Calu3 (cell line): Measurements from ENCODE around the gene CHERP. TPM values are rescaled to one million over a fixed set of nuclear protein-coding genes. Genes with fewer than 3 reads are reported as not detected.

Experiments
- BruUV-seq: library from RNA; stranded (reverse); fragments of 400-500 nt; replicated peaks from 2 replicates; lab custom pipeline; 2021; lab: Mats Ljungman, UMichigan
- CTCF ChIA-PET: fragments of 300-600 bp; sonication (Branson Sonifier 250); formaldehyde crosslinking; loops from one replicate; lab custom pipeline; 2022; ENCODE audit warnings: antibody characterized with exemption; lab: Charles Lee
- DNase-seq: peaks from one replicate; pipeline ENCODE4 v3.0.0; 2022
- H3K27ac Mint-ChIP-seq: one replicate; pipeline ENCODE4 v1.8.0; 2022; ENCODE audit warnings: mixed read lengths; ENCODE audit not compliant: unreplicated experiment
- H3K27me3 Mint-ChIP-seq: one replicate; pipeline ENCODE4 v1.8.0; 2022; ENCODE audit warnings: mixed read lengths; ENCODE audit not compliant: unreplicated experiment
- H3K36me3 Mint-ChIP-seq: one replicate; pipeline ENCODE4 v1.8.0; 2022; ENCODE audit warnings: mild to moderate bottlenecking, moderate library complexity, mixed read lengths; ENCODE audit not compliant: insufficient read depth, unreplicated experiment
- H3K4me1 Mint-ChIP-seq: one replicate; pipeline ENCODE4 v1.8.0; 2022; ENCODE audit warnings: mild to moderate bottlenecking, low read depth, mixed read lengths; ENCODE audit not compliant: unreplicated experiment
- H3K4me3 Mint-ChIP-seq: one replicate; pipeline ENCODE4 v1.8.0; 2022; ENCODE audit warnings: mild to moderate bottlenecking, low read depth, moderate library complexity, mixed read lengths; ENCODE audit not compliant: unreplicated experiment
- H3K9me3 Mint-ChIP-seq: one replicate; pipeline ENCODE4 v1.8.0; 2022; ENCODE audit warnings: low read depth, mixed read lengths; ENCODE audit not compliant: unreplicated experiment
- intact Hi-C: fragments of 100-400 bp; cut with micrococcal nuclease; formaldehyde crosslinking; loops from one replicate; pipeline ENCODE4 v1.10.0; 2022; ENCODE audit not compliant: unreplicated experiment
- total RNA-seq: library from RNA; stranded (reverse); gene quantifications from 2 replicates; pipeline ENCODE4 v1.2.3, GENCODE V29; 2022
- TF ChIP-seq, protein P1 (sequence below): fragments of 200-600 bp; IDR thresholded peaks from one replicate; pipeline ENCODE4 v1.8.0; 2022; ENCODE audit warnings: antibody characterized with exemption; ENCODE audit not compliant: unreplicated experiment

The CHERP gene
- total RNA-seq, 1 experiment from 2014 or later: 49.3 TPM

DNA sequence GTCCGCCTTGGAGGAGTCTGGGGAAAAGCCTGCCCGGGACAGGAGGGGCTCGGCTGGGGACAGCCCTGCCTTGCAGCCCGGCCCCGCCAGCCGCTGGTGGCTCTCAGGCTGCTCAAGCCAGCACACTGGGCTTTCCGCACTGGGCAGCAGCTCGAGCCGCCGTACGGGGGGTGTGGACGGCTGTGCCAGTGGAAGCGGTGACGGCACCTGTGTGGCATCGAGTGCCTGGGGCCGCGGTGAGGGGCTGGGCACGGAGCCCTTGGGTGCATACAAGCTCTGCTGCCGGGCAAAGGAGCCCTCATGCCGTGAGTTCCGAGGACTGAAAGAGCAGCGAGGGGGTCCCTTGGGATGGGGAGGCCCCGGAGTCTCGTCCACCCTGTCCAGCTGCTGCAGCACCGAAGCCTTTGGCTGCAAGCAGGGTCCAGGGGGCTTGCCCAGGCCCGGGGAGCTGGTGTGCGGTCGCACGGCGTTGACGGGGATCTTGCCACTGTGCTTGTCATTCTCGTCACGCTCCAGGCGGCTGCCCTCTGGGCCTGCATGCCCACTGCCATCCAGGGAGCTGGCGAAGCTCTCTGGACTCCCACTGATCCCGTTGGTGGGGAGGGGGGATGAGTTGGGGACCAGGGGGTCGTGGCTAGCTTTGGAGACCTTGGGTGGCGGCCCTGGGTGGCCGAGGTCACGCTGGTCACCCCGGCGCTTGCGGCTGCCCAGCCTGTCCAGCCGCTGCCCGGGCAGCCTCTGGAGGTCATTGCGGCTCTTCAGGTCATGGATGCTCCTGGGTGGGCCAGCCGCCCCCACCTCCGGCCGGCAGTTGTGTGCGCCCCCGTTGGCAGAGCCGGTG is 34.7 kb upstream of the CHERP start:
- intact Hi-C loops: no loop called here
- no TSS peak for BruUV-seq
- no peak overlapping the region for H3K4me3 Mint-ChIP-seq
- CTCF ChIA-PET: no interaction called here
- peaks cover 33% of the 10 kb centered on the region for H3K36me3 Mint-ChIP-seq
- no peaks in the 10 kb centered on the region for H3K9me3 Mint-ChIP-seq
- no peak for DNase-seq
- no peak overlapping the region for H3K27ac Mint-ChIP-seq
- TF ChIP-seq, protein P1, sequence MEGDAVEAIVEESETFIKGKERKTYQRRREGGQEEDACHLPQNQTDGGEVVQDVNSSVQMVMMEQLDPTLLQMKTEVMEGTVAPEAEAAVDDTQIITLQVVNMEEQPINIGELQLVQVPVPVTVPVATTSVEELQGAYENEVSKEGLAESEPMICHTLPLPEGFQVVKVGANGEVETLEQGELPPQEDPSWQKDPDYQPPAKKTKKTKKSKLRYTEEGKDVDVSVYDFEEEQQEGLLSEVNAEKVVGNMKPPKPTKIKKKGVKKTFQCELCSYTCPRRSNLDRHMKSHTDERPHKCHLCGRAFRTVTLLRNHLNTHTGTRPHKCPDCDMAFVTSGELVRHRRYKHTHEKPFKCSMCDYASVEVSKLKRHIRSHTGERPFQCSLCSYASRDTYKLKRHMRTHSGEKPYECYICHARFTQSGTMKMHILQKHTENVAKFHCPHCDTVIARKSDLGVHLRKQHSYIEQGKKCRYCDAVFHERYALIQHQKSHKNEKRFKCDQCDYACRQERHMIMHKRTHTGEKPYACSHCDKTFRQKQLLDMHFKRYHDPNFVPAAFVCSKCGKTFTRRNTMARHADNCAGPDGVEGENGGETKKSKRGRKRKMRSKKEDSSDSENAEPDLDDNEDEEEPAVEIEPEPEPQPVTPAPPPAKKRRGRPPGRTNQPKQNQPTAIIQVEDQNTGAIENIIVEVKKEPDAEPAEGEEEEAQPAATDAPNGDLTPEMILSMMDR: no peak
- H3K4me1 Mint-ChIP-seq: no peaks in the 10 kb centered on the region
- H3K27me3 Mint-ChIP-seq: no peaks in the 10 kb centered on the region

DNA sequence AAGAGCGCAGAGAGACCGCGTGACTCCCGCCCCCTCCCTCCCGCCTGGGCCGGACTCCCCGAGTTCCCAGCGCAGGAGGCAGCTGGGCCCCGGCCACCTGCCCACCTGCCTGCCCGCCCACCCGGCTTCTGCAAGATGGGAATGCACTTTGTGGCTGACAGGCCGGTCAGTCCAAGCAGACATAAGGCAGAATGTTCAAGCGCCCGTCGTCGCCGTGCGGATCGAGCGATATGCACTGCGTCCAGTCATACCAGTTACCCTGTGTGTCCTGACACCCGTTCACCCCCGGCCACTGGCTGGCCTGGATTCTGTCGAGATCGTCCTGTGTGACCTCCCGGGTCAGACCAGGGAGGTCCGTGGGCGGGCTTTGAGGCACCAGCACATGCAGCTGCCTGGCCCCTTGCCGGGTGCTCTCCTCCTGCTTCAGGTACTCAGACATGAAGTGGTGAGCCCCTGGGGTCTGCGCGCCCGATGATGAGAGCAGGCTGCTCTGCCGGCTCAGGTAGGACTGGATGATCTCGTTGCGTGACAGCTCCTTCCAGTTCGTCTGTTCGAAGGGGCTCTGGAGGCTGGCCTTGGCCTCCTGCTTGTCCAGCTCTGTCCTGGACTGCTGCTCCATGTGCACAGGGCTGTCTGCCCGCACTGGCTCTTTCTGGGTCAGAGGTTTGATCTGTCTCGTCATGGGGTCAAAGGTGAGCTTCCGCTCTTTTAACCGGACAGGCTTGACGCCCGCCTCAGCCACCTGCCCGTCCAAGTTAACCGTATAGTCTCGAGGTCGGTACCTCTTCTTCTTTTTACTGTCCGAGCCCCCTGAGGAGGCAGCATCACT is 33.8 kb upstream of the CHERP start:
- no peak for DNase-seq
- Mint-ChIP-seq H3K9me3 (no peaks in the 10 kb centered on the region), H3K27ac (no peak overlapping the region), H3K36me3 (peaks cover 41% of the 10 kb centered on the region), H3K27me3 (no peaks in the 10 kb centered on the region), H3K4me3 (no peak overlapping the region), H3K4me1 (no peaks in the 10 kb centered on the region)
- CTCF ChIA-PET: no interaction called here
- TF ChIP-seq, protein P1: no peak
- BruUV-seq: no TSS peak
- intact Hi-C loops: no loop called here

DNA sequence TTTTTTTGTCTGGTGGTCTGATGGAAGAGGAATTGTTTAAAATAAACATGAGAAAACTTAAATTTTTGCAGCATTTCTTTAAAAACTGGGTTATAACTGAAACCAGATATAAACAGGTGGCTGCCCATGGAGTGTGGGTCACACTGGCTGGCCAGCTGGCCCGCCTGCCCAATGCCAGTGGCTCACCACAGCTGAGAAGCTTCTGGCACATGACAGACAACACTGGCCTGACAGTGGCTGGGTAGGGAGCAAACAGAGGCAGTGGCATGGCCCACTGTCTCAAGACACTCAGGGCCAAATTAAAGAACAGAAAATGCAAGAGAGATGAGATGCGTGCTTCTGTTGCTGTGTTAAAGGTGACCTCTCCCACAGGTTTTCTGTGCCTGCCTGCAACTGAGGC is 33.0 kb upstream of the CHERP start:
- no peak for DNase-seq
- H3K36me3 Mint-ChIP-seq: peaks cover 48% of the 10 kb centered on the region
- CTCF ChIA-PET: no interaction called here
- H3K27ac Mint-ChIP-seq: no peak overlapping the region
- TF ChIP-seq, protein P1: no peak
- H3K4me1 Mint-ChIP-seq: no peaks in the 10 kb centered on the region
- intact Hi-C loops: no loop called here
- BruUV-seq: no TSS peak
- no peak overlapping the region for H3K4me3 Mint-ChIP-seq
- H3K9me3 Mint-ChIP-seq: no peaks in the 10 kb centered on the region
- H3K27me3 Mint-ChIP-seq: no peaks in the 10 kb centered on the region

DNA sequence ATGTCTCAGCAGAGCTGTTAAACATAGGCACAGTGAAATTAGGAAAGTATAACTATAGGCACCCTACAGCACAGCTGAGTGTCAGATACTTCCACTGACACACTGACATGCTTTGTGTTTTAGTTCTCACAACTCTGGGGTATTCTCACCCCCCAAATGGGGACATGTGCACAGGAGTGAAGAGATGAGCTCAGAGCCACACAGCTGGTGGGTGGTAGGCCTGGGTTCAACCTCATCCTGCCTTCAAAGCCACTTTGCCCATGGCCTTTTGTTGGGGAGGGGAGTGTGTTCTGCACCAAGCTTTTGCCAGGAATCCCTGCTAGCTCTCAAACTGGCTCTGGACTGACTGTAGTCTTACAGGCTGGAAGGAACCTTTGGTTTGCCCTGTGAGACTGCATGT is 31.7 kb upstream of the CHERP start:
- Mint-ChIP-seq H3K4me1 (peaks cover 13% of the 10 kb centered on the region), H3K36me3 (peaks cover 56% of the 10 kb centered on the region), H3K9me3 (no peaks in the 10 kb centered on the region), H3K27ac (no peak overlapping the region), H3K4me3 (no peak overlapping the region), H3K27me3 (no peaks in the 10 kb centered on the region)
- TF ChIP-seq, protein P1: no peak
- intact Hi-C loops: no loop called here
- no peak for DNase-seq
- CTCF ChIA-PET: interaction anchor here (0.6 kb wide), 1 partner anchor 14 kb away, joined by 3 read pairs; no protein-coding TSS in a partner anchor
- BruUV-seq: no TSS peak
